Activated B cell treated with CpG ODN at 0.5 μM for 24 hours (primary cell): ENCODE measurements around the gene EVA1B. TPM values are rescaled to one million over a fixed set of nuclear protein-coding genes. Genes with fewer than 3 reads are reported as not detected.

Experiments
- ATAC-seq: fragments of 200-7000 bp; cut with Tn5 transposase; one replicate; pipeline ENCODE4 v1.10.0; 2021; ENCODE audit warnings: low read depth, mild to moderate bottlenecking, moderate library complexity
- CTCF ChIA-PET: fragments of 350-600 bp; sonication (Branson Sonifier 250); formaldehyde crosslinking; loops from one replicate; lab custom pipeline; 2021; ENCODE audit warnings: antibody characterized with exemption; lab: Charles Lee
- POLR2A ChIA-PET: fragments of 350-600 bp; sonication (Branson Sonifier 250); formaldehyde crosslinking; loops from one replicate; lab custom pipeline; 2021; ENCODE audit warnings: antibody characterized with exemption; lab: Charles Lee
- DNase-seq: peaks from one replicate; pipeline ENCODE4 v3.0.0; 2022
- H3K27ac Mint-ChIP-seq: one replicate; pipeline ENCODE4 v1.8.0; 2020; ENCODE audit warnings: mixed read lengths
- H3K27me3 Mint-ChIP-seq: one replicate; pipeline ENCODE4 v1.8.0; 2021; ENCODE audit warnings: mixed read lengths
- H3K36me3 Mint-ChIP-seq: one replicate; pipeline ENCODE4 v1.8.0; 2021; ENCODE audit warnings: low read depth, mixed read lengths
- H3K4me1 Mint-ChIP-seq: one replicate; pipeline ENCODE4 v1.8.0; 2021; ENCODE audit warnings: mixed read lengths
- H3K4me3 Mint-ChIP-seq: one replicate; pipeline ENCODE4 v1.8.0; 2020; ENCODE audit warnings: mild to moderate bottlenecking, mixed read lengths
- H3K9me3 Mint-ChIP-seq: one replicate; pipeline ENCODE4 v1.8.0; 2020; ENCODE audit warnings: mixed read lengths
- intact Hi-C: fragments of 100-400 bp; cut with micrococcal nuclease; formaldehyde crosslinking; loops from one replicate; pipeline ENCODE4 v1.15.1; 2024
- total RNA-seq: library from RNA; stranded (reverse); gene quantifications from 2 replicates; pipeline ENCODE4 v1.2.3, GENCODE V29; 2022
- TF ChIP-seq, protein P1 (sequence below): fragments of 200-600 bp; IDR thresholded peaks from one replicate; pipeline ENCODE4 v1.8.0; 2022; ENCODE audit warnings: antibody characterized with exemption, mild to moderate bottlenecking

EVA1B gene
- total RNA-seq, 1 donor from 2014 or later = 1.2 TPM

DNA sequence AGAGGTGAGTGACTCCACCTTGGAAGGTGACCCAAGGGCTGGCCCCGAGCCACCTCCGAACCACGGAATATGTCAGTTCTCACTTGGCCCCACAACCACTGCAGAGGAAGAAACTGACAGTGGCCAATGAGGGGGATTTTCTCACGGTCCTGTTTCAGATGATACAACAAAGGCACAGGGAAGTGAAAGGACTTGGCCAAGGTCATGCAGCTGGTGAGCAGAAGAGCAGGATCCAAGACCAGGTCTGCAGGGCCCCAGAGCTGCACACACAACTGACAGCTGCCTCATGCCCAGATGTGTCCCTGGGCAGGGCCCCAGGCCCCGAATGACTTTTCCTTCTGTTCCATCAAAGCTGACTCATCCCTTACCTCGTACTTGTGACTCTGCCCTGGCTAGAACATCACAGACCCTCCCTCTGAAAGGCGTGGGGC is 25.8 kb upstream of the EVA1B start:
- peaks cover 72% of the 10 kb centered on the region for H3K36me3 Mint-ChIP-seq
- H3K4me1 Mint-ChIP-seq = peaks cover 29% of the 10 kb centered on the region
- no peak overlapping the region for H3K27ac Mint-ChIP-seq
- TF ChIP-seq, protein P1, sequence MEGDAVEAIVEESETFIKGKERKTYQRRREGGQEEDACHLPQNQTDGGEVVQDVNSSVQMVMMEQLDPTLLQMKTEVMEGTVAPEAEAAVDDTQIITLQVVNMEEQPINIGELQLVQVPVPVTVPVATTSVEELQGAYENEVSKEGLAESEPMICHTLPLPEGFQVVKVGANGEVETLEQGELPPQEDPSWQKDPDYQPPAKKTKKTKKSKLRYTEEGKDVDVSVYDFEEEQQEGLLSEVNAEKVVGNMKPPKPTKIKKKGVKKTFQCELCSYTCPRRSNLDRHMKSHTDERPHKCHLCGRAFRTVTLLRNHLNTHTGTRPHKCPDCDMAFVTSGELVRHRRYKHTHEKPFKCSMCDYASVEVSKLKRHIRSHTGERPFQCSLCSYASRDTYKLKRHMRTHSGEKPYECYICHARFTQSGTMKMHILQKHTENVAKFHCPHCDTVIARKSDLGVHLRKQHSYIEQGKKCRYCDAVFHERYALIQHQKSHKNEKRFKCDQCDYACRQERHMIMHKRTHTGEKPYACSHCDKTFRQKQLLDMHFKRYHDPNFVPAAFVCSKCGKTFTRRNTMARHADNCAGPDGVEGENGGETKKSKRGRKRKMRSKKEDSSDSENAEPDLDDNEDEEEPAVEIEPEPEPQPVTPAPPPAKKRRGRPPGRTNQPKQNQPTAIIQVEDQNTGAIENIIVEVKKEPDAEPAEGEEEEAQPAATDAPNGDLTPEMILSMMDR = no peak
- H3K27me3 Mint-ChIP-seq = no peaks in the 10 kb centered on the region
- no peak overlapping the region for H3K4me3 Mint-ChIP-seq
- no peak for DNase-seq
- POLR2A ChIA-PET = interaction anchor here (0.6 to 2.1 kb wide), 2 partner anchors 101 to 1266 kb away, joined by 3 to 5 read pairs; partner anchors contain the start of gene OSCP1
- no peaks in the 10 kb centered on the region for H3K9me3 Mint-ChIP-seq
- CTCF ChIA-PET = interaction anchor here (1.4 to 1.7 kb wide), 2 partner anchors 38 to 71 kb away, joined by 3 read pairs; no protein-coding TSS in a partner anchor
- ATAC-seq = peak; percentile 47
- intact Hi-C loops = no loop called here

DNA sequence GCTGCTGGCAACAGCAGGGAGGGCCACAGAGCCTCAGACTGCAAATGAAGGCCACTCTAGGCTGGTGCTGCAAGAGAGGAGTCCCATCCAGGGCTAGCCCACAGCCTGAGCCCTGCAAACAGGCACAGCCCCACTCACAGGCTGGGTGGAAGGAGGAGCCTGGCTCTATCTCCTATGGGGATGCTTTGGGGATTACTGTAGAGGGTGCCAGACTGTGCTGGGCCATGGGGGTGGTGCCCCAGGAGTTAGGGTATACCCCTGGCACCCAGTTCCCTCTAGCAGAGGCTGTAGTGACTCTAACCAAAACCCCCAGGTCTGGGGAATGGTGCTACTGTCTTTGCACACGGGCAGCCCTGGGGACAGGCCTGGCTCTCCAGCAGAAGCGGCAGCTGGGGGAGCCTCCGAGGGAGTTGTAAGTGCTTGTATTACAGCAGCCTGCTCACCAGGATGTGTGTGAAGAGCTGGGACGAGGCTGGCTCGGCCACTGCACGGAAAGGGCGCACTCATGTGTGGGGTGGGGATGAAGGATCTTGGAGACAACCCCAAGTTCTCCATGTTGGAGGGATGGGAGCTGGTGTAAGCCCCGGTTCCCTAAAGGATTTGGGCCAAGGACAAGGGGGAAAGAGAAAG is 23.4 kb upstream of the EVA1B start:
- H3K27me3 Mint-ChIP-seq = no peaks in the 10 kb centered on the region
- ChIA-PET POLR2A (interaction anchor here (0.5 kb wide), 1 partner anchor 65 kb away, joined by 6 read pairs; no protein-coding TSS in a partner anchor), CTCF (interaction anchor here (1.3 kb wide), 1 partner anchor 22 kb away, joined by 5 read pairs; no protein-coding TSS in a partner anchor)
- peaks cover 69% of the 10 kb centered on the region for H3K36me3 Mint-ChIP-seq
- H3K4me3 Mint-ChIP-seq = no peak overlapping the region
- intact Hi-C loops = no loop called here
- ATAC-seq = no peak
- TF ChIP-seq, protein P1 = no peak
- peaks cover 23% of the 10 kb centered on the region for H3K4me1 Mint-ChIP-seq
- H3K9me3 Mint-ChIP-seq = no peaks in the 10 kb centered on the region
- H3K27ac Mint-ChIP-seq = no peak overlapping the region
- DNase-seq = no peak

DNA sequence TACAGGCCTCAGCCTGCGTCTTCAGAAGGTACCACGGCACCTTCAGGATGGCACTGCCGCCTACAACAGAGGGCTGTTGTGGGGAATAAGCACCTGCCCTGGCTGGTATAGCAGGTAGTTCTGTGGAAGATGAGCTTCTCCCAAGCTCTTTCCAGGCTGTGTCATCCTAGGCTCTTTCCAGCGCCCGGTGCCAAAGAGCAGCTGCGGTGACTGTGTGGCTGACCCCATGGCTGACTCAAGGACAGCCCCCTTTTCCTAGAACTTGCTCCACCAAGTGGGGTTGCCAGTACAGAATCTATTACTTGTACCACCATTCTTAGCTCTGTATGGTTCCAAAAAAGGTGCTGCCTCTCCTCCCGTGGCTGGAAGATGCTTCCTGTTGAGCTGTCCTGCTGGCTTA is 21.9 kb upstream of the EVA1B start:
- peaks cover 72% of the 10 kb centered on the region for H3K36me3 Mint-ChIP-seq
- ATAC-seq (no peak), DNase-seq (no peak)
- POLR2A ChIA-PET = no interaction called here
- intact Hi-C loops = no loop called here
- H3K27me3 Mint-ChIP-seq = no peaks in the 10 kb centered on the region
- H3K4me1 Mint-ChIP-seq = peaks cover 10% of the 10 kb centered on the region
- CTCF ChIA-PET = interaction anchor here (1.2 to 1.3 kb wide), 2 partner anchors 21 to 81 kb away, joined by 3 read pairs; no protein-coding TSS in a partner anchor
- H3K27ac Mint-ChIP-seq = no peak overlapping the region
- H3K4me3 Mint-ChIP-seq = no peak overlapping the region
- H3K9me3 Mint-ChIP-seq = no peaks in the 10 kb centered on the region
- TF ChIP-seq, protein P1 = no peak

DNA sequence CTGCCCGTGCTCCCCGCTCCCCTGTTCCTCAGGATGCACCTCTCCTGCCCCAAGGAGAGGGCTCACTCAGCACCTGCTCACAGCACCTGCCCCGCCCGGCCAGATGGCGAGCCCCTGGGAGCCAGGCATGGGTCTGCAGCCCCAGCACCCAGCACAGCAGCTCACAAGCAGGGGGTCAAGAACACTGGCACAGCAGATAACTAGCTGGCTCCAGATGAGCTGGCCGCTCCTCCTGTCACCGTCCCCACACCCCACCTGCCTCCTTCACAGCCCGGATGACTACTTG is 20.9 kb upstream of the EVA1B start:
- Mint-ChIP-seq H3K27me3 (no peaks in the 10 kb centered on the region), H3K9me3 (no peaks in the 10 kb centered on the region), H3K4me3 (no peak overlapping the region), H3K27ac (no peak overlapping the region), H3K4me1 (peaks cover 5% of the 10 kb centered on the region), H3K36me3 (peaks cover 77% of the 10 kb centered on the region)
- ChIA-PET CTCF (interaction anchor here (1.0 to 4.6 kb wide), 3 partner anchors 19 to 75 kb away, joined by 3 to 48 read pairs (median 3); no protein-coding TSS in a partner anchor), POLR2A (no interaction called here)
- DNase-seq = no peak
- TF ChIP-seq, protein P1 = no peak
- intact Hi-C loops = loop anchor here (5.0 kb wide), 1 partner anchor 37 kb away; the partner anchor contains the start of gene SH3D21
- ATAC-seq = no peak

DNA sequence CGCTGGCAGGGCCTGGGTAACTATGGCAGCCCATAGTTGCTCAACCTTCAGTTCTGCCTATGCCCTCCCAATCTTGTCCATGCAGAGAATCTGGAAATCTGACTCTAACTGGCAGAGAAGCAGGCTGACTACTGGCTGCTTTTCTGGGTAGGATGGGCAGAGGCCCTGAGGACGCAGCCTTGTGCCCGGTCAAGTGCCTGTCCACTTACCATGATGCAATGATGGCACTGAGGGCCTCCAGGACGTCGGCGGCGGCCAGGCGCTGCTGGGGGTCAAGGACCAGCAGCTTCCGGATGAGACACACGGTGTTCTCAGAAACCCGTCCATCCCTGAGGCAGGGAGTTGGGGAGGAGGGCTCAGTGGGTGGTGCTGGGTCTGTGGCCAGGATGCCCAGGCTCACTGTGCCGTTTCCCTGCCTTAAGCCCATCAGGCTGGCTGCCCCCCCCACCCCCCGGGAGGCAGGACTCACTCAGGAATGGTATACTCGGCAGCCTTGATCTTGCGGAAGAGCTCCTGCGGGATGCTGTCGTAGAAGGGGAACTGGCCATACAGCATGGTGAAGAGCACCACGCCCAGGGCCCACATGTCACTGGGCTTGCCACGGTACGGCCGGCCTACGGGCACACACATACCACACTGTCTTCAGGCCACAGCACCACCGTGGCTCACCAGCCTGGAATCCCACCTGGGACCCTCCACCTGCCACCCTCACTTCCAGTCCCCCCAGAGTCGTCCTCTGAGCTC is 20.4 kb upstream of the EVA1B start:
- H3K4me3 Mint-ChIP-seq = no peak overlapping the region
- peaks cover 79% of the 10 kb centered on the region for H3K36me3 Mint-ChIP-seq
- DNase-seq (no peak), ATAC-seq (no peak)
- no peaks in the 10 kb centered on the region for H3K9me3 Mint-ChIP-seq
- TF ChIP-seq, protein P1 = no peak
- POLR2A ChIA-PET = interaction anchor here (1.2 to 1.6 kb wide), 2 partner anchors 25 to 194 kb away, joined by 5 to 6 read pairs; partner anchors contain the start of gene TRAPPC3
- intact Hi-C loops = loop anchor here (5.0 kb wide), 1 partner anchor 37 kb away; the partner anchor contains the start of gene SH3D21
- H3K27me3 Mint-ChIP-seq = no peaks in the 10 kb centered on the region
- H3K27ac Mint-ChIP-seq = no peak overlapping the region
- H3K4me1 Mint-ChIP-seq = peaks cover 1% of the 10 kb centered on the region
- CTCF ChIA-PET = interaction anchor here (1.0 to 4.6 kb wide), 7 partner anchors 19 to 81 kb away, joined by 3 to 48 read pairs (median 8); no protein-coding TSS in a partner anchor
